GM21786 (cell line): ENCODE data around the gene LPAR1.

Experiments used
- ATAC-seq: cut with Tn5 transposase; IDR thresholded peaks from one replicate; pipeline ENCODE4 v1.9.1; 2021; ENCODE audit not compliant: unreplicated experiment

LPAR1 gene

DNA sequence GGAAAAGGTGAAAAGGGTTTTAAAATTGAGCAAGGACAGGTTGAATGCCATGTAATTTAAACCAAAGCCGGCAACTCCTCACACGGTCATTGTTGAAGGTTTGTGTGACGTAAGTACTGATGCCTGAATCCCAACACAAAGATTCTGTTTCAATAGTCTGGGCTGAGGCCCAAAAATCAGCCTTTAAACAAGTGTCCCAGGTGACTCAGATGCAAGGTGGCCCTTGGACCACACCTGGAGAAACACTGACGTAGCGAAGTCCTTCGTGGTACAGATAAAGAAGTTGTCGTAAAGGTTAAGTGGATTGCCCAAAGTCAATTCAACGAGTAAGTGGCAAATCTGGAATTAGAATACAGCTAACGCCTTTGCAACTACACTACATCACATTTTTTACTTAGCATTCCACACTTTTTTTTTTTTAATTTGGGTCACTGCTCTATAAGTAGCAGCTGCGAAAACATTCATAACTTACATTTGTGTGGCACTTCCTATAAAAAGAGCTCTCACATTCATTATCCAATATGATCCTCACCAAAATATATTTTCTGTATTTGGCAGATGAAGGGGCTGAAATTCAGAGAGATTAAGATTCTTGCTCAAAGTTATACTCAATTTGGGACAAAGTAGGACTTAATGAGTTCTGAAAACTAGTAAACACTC is 111.3 kb downstream of the LPAR1 start:
- ATAC-seq = no peak

DNA sequence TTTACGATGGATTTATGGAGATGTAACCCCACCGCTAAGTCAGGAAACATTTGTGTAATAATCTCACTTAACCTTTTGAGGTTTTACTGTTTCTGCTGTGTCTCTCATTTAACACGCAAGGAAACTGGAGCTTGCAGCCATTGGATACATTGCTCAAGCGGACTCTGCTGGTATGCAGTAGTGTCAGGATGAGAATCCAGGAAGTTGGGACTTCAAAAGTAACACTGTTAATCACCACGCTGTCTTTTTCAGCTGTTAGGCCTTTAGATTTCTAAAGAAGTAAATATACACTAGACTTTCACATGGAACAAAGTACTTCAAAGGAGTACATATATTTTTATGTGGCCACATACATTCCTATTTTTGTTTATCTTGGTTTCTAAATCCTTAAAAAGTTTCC is 114.7 kb downstream of the LPAR1 start:
- ATAC-seq = no peak

DNA sequence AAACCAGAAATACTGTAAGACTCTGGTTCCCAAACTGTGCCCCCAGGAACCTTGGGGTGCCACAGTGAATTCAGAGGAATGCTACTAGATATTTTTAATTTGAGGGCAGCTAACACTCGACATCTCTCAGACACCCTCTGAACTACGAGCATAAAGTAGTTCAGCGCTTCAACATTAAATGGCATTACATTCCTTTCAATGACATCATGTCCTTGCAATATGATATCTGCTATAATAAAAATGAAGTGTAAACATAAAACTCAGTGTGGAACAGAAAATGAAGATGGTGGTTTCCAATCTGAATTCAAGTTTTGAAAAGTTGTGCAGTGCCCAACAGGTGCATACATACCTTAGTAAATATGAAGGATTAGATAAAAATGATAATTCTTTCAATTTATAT is 116.1 kb downstream of the LPAR1 start:
- ATAC-seq = no peak

DNA sequence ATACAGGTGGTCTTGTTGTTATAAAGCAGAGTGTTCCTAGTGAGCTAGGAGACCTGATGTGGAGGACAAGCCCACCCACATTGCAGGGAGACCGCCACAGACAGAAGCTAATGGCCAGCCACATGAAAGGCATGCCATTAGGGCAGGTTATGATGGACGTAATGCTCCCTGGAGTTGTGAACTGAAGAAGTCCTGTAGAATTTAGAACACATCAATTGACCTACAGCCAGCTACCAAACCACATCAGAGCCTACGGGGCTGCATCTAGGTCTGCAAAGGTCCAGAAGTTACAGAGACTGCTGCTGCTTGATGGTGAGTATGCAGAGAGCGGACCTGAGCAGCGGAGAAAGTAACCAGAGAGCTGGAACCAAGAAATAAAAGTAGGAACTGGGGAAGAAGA is 116.6 kb downstream of the LPAR1 start:
- no peak for ATAC-seq

DNA sequence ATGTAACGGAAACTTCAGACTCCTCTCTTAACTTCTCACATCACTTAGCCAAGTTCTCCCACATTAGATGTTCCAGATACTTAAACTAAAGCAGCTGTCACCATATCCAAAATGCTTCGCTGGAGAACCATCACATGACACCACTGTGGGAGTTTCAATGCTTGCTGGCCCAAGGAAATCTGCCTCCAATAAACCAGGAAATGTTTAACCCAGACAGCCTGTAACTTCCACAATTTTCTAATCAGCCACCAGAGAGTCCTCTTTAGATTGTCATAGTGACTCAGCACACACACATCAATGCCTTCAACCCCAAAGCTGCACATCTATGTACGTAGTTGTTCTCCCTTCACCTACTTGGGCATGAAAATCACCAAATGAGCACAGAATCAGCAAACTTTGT is 118.7 kb downstream of the LPAR1 start:
- ATAC-seq = no peak

DNA sequence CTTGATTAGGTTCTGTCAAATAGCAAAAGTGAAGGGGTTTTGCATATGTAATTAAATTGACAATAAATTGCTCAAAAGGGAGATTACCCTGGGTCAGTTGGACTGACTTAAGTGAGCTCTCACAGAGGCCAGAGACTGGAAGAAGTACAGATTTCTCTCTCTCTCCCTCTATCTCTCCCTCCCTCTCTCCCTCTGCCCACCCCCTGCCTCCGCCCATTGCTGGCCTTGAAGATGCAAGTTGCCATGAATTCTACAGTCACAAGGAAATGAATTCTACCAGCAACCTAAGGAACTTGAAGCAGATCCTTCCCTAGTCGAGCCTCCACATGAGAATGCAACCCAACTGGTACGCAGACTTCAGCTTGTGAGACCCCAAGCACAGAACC is 119.2 kb downstream of the LPAR1 start:
- ATAC-seq = no peak

DNA sequence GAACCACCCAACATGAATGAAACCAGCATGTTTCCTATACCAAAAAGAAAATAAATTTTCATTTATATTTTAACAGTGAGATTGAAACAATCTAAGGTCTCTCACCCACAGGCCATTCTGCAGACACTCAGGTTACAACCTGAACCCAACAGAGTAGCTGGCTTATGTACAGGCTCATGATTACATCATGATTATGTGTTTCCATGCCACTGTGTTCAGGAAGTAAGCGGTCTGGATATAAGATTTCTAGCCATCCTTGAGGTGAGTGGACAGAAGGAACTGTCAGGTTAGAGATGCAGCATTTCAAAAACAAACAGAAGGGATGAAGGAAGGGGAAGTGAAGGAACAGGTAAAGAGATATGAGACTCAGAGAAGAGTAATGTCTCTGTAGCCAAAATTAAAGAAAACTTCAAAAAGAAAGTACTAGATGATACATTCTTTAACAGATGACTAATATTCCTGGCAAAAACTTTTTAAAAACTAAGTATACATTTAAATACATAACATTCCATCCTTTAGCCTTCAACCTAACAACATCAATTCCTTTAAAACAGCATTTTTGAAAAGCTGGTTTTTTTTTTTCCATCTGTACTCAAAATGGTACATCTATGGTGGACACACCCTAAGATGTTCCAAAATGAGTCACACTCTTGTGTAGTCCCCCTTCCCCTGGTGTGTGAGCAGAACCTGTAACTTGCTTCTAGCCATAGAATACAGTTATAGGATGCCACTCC is 119.8 kb downstream of the LPAR1 start:
- no peak for ATAC-seq

DNA sequence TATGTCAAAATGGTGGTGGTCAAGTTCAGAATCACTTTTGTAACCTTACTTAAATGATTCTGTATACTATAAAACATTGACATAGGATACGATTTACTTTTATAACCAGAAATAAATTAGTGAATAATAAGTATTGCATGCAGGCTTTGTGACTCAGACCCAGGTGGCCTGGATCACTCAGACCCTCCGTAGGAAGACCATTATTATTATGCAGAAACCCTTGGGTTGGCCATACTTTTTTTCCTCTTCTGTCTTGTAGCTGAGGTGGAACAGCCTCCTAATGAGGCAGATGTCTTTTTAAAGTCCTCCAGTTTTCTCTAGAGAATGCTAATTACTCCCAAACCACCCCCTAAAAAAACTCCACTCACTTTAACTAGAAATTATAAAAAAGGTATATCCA is 121.9 kb downstream of the LPAR1 start:
- ATAC-seq = no peak

DNA sequence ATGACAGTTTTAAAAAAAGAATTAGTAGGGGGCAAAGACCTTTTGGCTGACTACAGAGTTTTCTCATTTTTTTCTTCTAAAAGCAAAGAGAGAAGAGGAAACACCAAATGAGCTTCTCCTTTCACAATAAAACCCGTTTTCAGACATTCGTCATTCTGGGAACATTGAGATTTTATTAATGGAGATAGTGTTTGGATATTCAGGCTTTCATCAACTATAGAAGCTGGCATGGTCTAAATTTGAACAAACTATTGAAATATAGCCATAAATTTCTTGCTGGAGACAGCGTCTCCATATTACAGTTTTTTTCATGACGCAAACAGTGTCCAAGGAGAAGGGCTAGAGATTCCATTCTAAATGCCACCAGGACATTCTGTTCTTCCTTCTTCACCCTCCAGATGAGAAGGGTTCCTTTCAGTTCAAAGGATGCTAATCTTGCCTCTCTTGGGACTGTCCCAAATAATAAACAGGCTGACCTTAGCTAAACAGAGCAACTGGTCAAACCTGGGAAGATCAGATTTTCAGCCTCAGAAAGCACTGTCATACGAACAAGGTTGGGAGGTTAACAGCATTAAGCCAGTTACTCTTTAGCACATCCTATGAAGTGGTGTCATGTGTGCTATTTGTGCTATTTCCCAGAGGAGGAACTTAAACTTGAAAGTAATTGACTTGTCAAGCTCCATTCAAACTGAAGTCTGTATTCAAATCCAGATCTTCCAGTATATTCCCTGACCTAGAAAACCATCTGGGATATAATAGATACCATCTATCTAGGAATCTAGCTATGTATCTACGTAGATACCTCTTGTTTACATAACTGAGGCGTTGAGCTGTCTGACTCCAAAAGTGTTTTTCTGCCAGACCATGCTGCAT is 125.6 kb downstream of the LPAR1 start:
- ATAC-seq = no peak

DNA sequence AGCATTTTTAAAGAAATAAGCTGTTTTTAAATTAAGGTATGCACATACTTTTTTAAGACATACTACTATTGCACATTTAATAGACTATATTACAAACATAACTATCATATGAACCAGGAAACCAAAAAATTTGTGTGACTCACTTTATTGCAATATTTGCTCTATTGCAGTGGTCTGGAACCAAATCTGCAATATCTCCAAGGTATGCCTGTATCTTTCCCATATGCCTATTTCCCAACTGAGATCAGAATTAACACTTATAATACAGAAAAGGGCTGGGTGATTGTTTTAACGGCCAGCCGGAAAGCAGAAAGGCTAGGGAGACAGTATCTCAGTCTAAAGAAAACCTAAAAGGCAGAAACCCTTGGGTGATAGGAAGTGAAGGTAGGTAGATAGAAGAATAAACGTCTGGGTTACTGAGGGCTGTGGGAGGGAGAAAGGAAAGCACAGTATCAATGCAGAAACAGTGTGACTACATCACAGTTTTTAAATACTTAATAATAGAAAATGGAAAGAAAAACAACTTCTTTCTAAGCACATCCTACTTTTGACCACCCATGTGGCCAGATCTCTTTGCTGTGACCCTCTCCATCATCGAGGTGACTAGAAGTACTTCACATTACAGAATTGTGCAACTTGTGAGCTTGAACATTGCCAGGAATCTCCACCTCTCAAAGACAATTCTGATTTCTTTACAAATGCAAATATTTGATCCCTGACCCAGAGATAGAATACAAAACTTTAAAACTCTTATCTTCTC is 126.4 kb downstream of the LPAR1 start:
- ATAC-seq = no peak

DNA sequence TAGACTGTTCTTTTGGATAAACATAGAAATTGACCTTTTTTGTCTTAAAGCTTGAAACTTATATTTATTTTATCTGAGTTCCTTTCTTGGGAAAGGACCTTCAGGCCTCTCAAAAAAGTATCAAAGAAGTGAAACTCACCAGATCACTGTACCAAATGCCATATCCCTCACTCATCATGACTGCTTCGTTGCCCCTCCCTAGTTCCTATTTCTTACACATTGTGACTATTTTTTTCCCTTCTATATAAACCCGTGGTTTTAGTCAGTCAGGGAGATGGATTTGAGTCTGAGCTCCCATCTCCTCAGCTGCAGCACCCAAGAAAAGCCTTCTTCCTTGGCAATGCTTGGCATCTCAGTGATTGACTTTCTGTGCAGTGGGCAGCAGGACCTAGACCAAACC is 129.4 kb downstream of the LPAR1 start:
- no peak for ATAC-seq

DNA sequence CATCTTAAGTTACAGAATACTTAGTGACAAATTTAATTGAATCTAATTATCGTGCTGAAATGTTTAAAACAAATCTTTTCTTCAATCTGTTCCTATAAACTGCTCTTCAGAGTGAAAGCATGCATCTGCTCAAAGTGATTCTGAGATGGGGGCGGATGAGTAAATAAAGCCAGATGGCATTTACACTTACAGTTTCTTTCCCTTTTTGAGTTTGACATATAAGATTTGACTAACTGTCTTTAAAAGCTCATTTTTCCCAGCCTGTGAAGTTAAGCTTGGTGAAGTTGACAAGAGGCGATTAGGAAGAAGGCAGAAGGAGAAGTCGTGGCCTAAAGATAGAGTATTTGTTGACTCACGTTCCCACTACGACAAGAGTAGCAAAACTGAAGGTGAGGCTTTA is 137.4 kb downstream of the LPAR1 start:
- no peak for ATAC-seq

DNA sequence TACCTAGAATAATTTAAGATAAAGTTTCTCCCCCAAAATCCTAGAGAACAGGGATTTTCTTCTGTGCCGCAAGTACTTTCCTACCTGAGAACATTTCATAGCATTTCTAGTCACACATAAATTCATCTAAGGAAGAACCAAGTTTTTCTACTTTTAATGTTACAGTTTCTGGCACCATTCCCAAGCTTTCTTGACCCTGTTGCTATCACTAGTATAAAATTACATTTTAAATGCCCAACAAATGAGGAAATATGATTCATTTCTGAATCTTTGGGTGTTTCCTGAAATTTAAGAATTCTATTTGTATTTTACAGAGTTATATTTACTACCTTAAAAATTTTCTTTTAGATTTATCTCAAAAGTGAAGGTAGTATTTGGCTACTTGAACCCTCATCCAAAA is 137.8 kb downstream of the LPAR1 start:
- no peak for ATAC-seq

DNA sequence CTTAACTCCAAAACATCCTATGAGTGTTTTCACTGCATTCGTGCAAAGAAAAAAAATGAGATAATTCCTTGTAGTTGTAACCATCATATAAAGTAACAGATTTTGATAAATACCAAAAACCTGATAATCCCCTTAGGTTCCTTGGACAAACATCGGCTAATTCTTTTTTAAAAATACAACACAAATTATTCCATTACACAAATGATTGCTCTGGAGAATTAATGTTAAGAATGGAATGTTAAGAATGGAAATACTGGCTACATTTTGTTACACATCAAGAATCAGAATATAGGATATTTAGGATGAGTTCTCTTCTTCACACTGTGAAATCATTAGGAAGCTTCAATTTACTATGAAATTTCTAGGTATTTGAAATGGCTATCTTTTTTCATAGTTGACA is 139.4 kb downstream of the LPAR1 start:
- no peak for ATAC-seq

DNA sequence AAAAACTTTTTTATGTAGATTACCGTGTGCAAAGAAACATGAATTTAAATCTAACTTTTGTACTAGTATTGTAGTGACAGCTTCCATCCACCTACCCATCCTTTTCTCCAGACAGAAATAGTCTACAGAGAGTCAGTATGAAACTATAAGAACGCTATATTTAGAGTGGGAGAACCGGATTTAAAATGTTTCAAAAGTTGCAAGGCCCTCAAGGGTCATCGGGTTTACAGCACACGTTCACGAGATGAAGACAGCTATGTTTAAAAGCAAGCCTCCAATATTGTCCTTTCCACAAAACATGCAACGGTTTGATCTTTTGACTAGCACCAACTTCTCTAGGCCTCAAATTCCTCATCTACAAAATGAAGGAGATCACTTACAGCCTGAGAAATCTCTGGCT is 139.9 kb downstream of the LPAR1 start:
- ATAC-seq = no peak

DNA sequence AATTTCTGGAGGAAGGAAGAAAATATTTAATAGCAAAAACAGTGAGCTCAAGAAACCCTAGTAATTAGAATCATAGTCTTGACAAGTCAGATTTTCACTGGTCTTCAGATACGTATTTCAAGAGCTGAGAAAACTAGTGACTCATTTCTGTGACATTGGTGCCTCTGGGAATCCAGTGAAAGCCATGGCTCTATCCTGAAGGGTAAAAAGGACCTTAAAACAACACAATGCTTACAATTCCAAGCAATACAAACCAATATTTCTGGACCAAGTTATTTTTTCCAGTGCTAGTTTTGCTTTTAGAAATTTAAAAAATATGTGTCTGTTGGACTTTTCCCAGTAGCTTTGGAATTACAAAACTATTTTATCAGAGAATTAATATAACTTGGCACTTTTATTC is 140.3 kb downstream of the LPAR1 start:
- no peak for ATAC-seq

DNA sequence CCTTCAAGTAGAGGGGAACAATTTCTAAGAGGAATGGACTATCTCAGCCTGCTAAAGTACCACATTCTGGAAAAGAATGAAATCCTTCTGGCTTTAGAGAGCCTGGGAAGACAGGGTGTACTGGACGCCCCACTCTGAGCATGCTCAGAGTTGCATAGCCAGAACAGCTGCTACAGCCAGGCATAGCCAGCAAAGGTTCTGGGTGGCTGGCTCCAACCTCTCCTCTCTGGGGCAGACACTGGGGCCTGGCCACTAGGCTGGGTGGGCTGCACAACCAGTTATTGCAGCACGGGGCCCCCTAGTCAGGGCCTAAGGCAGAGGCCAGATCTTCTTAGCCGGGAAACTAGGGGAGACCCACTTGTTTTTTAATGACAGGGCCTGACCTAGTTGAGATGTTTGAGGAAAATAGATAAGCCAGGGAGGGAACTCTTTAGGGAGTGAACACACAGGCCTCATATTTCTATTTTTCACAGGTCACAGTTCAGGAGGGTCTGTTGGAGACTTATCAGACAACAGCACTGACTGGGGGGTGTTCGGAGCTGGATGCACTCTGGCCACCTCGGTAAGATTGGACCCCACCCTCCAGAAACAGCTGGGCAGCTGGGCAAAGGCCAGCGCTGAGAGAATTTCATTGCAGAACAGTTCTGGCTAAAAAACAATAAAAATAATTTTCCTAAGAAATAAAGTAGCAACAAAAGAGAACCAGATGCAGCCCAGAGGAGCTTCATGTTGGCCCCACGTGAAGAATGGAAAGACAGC is 142.9 kb downstream of the LPAR1 start:
- ATAC-seq = no peak

DNA sequence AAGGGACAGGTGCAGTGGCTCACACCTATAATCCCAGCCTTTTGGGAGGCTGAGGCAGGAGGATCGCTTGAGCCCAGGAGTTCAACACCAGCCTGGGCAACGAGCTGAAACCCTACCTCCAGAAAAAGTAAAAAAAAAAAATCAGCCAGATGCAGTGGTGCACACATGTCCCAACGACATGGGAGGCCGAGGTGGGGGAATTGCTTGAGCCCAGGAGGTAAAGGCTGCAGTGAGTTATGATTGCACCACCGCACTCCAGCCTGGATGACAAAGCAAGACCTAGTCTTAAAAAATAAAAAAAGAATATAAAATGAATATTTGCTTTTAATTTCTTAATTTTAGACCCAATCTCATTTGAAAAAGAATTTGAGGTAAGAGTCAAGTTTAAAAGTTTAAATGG is 143.5 kb downstream of the LPAR1 start:
- no peak for ATAC-seq

DNA sequence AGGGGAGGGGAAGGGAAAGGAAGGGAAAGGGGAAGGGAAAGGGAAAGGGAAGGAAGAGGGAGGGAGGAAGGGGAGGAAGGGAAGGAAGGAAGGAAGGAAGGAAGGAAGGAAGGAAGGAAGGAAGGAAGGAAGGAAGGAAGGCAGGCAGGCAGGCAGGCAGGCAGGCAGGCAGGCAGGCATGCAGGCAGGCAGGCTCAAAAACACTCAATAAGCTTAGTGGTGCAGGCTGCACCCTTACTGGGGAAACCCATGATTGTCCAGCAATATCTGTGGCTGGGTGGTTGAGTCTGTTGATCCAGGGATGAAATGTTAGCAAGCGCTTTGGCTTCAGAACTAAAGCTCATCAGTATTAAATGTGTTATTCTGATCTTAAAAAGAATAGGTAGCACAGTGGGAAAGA is 145.6 kb downstream of the LPAR1 start:
- no peak for ATAC-seq

DNA sequence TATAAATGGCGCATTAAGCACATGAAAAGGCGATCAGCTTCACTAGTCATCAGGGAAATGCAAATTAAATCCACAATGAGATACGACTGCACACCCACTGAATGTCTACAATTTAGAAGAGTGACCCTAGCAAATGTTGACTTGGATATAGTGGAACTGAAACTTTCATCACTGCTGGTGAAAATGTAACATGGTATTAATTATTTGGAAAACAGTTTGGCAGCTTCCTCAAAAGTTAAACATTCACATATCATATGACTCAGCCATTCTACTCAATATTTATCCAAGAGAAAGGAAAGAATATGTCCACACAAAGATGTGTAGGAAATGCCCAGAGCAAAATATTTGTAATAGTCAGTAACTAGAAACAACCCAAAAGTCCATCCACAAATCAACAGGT is 146.5 kb downstream of the LPAR1 start:
- ATAC-seq = no peak

DNA sequence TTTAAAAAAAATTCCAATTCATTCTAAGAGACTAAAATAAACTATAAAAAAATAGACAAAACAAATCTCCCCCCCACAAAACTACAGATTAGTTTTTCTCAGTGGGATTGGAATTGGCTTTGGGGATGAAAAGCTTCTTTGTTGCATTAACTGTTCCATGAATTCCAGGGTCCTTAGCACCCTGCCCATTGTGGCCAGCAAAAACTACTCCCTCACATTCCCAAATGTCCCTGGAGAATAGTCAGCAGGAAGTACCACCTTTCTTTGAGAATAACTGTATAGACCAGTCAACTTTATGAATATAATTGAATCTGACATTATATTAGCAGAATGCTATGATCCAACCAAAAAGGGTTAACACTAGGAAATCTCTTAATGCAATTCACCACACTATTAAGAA is 147.9 kb downstream of the LPAR1 start:
- no peak for ATAC-seq
